CD4-positive, alpha-beta T cell treated with Interleukin-6 for 4 hours (primary cell): ENCODE data around the gene COL5A1.

Experiments
- DNase-seq: peaks from one replicate; pipeline ENCODE4 v3.0.0-alpha.2; 2020; ENCODE audit warnings: mixed read lengths

The COL5A1 gene

GRCh38 chr9:134730011-134730760, 88.6 kb downstream of the COL5A1 start:
- no peak for DNase-seq

- no peak for DNase-seq
Observed at GRCh38 chr9:134730761-134731496, 89.3 kb downstream of the COL5A1 start.

- no peak for DNase-seq
Observed at GRCh38 chr9:134731497-134732391, 90.1 kb downstream of the COL5A1 start.

GRCh38 chr9:134732392-134733110, 90.9 kb downstream of the COL5A1 start:
- no peak for DNase-seq

GRCh38 chr9:134733480-134734232, 92.1 kb downstream of the COL5A1 start:
- no peak for DNase-seq

- no peak for DNase-seq
Observed at GRCh38 chr9:134734270-134734669, 92.7 kb downstream of the COL5A1 start.

- DNase-seq: no peak
Observed at GRCh38 chr9:134735441-134736175, 94.0 kb downstream of the COL5A1 start.

- no peak for DNase-seq
Observed at GRCh38 chr9:134736791-134737497, 95.3 kb downstream of the COL5A1 start.

- no peak for DNase-seq
Observed at GRCh38 chr9:134737842-134738580, 96.4 kb downstream of the COL5A1 start.

GRCh38 chr9:134738869-134739659, 97.5 kb downstream of the COL5A1 start:
- DNase-seq: peak; percentile 38

GRCh38 chr9:134739660-134739968, 98.0 kb downstream of the COL5A1 start:
- DNase-seq: no peak

GRCh38 chr9:134740071-134740470, 98.5 kb downstream of the COL5A1 start:
- no peak for DNase-seq

- DNase-seq: no peak
Observed at GRCh38 chr9:134741846-134742245, 100.2 kb downstream of the COL5A1 start.

- DNase-seq: no peak
Observed at GRCh38 chr9:134742822-134743535, 101.4 kb downstream of the COL5A1 start.

- DNase-seq: no peak
Observed at GRCh38 chr9:134743853-134744252, 102.2 kb downstream of the COL5A1 start.

- no peak for DNase-seq
Observed at GRCh38 chr9:134744385-134745295, 103.0 kb downstream of the COL5A1 start.

- DNase-seq: no peak
Observed at GRCh38 chr9:134747951-134748489, 106.4 kb downstream of the COL5A1 start.
